Body of pancreas (tissue), 4 donors: ENCODE measurements around the gene DNMT3A. TPM values are rescaled to one million over a fixed set of nuclear protein-coding genes. Genes with fewer than 3 reads are reported as not detected.

Experiments
- ATAC-seq: fragments of 150-250 bp; one replicate; pipeline ENCODE4 v1.9.1; 2016
- DNase-seq, 4 donors: peaks; one replicate each; pipeline ENCODE4 v3.0.0-alpha.2; 2019
- H3K27ac ChIP-seq, 4 donors: fragments of 200-600 bp; sonication (generic); 1 replicate in 3 of 4; 2 replicates in 1 of 4; pipeline versions ENCODE4 v1.5.1 to v1.6.1; 2016 to 2019; ENCODE audit warnings: mild to moderate bottlenecking in 1 of 4, mixed read lengths in 1 of 4, moderate library complexity in 1 of 4
- H3K27me3 ChIP-seq, 2 donors: fragments of 200-600 bp; sonication (generic); one replicate each; pipeline ENCODE4 v1.6.0; 2016; ENCODE audit warnings: mild to moderate bottlenecking in 1 of 2
- H3K36me3 ChIP-seq, 2 donors: fragments of 200-600 bp; sonication (generic); replicated peaks in 1 of 2; 2 replicates each; pipeline ENCODE4 v1.5.1; 2016; ENCODE audit warnings: low read depth in 2 of 2; ENCODE audit not compliant: insufficient read depth in 1 of 2
- H3K4me1 ChIP-seq: fragments of 200-600 bp; sonication (generic); one replicate; pipeline ENCODE4 v1.6.0; 2016
- H3K4me3 ChIP-seq, 2 donors: fragments of 200-600 bp; sonication (generic); 1 replicate in 1 of 2; 2 replicates in 1 of 2; pipeline ENCODE4 v1.5.1; 2016 to 2019
- H3K9me3 ChIP-seq, 3 donors: fragments of 200-600 bp; sonication (generic); 1 replicate in 2 of 3; 2 replicates in 1 of 3; pipeline ENCODE4 v1.5.1; 2016
- POLR2A ChIP-seq, 3 donors: fragments of 450-650 bp; IDR thresholded peaks; one replicate each; pipeline ENCODE4 v1.6.1; 2016; ENCODE audit warnings: antibody characterized with exemption in 3 of 3, mild to moderate bottlenecking in 2 of 3
- WGBS, 2 donors: methylation state at CpG; one replicate each; pipeline ENCODE4 v1.1.5; 2017; 5-methylcytosine and 5-hydroxymethylcytosine counted together
- intact Hi-C: fragments of 100-400 bp; cut with DNase I; formaldehyde crosslinking; loops from one replicate; pipeline ENCODE4 v1.15.1; 2023
- total RNA-seq, 2 donors: library from RNA; depleted of rRNA; stranded (reverse); fragments of >200 nt; gene quantifications; one replicate each; pipeline ENCODE4 v1.1.0, GENCODE V29; 2016
- TF ChIP-seq, protein P1 (sequence below), 7 experiments: fragments of 450-650 bp in 4 of 7; fragments of 200-600 bp in 3 of 7; sonication (generic) in 3 of 7; IDR thresholded peaks; one replicate each; pipeline ENCODE4 v1.5.1; 2016 to 2019; ENCODE audit warnings: antibody characterized with exemption in 7 of 7

The DNMT3A gene
- total RNA-seq, 2 donors from 2014 or later = 18.7 to 27.4 TPM

DNA sequence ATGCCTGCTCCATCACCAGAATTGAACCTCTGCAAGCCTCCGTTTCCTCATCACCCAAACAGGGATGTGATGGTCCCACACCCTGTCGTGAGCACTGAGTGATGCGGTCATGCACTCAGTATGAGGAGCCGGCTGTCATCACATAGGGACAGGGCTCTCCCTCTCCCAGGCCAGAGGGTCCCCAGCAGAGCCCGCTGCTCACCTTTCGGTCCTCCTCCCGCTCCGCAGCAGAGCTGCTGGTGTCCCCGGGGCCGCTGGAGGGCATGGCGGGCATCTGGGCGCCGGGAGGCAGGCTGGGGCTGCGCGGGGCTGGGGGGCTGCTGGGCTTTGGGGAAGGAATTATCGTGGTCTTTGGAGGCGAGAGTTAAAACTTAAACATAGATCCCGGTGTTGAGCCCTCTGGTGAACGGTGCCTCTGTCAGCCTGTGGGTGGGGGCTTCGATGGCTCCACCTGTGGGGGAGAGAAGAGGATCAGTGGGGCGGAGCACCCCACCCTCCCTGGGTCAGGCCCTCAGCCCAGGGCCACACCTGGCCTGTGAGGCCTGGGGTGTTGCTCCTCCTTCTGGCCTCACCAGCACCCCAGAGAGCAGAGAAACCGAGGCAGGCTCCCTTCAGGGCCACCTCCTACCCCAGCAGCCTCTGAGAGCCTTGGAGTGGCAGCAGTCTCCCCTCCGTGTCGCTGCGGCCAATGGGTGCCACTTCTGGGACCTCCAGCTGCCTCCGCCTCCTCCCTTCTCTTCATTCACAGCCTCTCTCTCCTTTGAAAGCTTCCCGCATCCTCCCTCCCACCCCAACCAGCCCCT is 27.8 kb downstream of the DNMT3A start:
- no peak for ATAC-seq
- Histone ChIP-seq H3K4me3 (no peak overlapping the region), H3K9me3 (no peaks in the 10 kb centered on the region), H3K36me3 (no peaks in the 10 kb centered on the region), H3K4me1 (peaks cover 68% of the 10 kb centered on the region), H3K27me3 (no peaks in the 10 kb centered on the region), H3K27ac (peak overlapping the region in 3 of 4 donors; percentile 45 to 59 (median 51))
- intact Hi-C loops = no loop called here
- DNase-seq = no peak
- TF ChIP-seq POLR2A (IDR thresholded peaks at IDR 0.05) = no peak
- TF ChIP-seq, protein P1, sequence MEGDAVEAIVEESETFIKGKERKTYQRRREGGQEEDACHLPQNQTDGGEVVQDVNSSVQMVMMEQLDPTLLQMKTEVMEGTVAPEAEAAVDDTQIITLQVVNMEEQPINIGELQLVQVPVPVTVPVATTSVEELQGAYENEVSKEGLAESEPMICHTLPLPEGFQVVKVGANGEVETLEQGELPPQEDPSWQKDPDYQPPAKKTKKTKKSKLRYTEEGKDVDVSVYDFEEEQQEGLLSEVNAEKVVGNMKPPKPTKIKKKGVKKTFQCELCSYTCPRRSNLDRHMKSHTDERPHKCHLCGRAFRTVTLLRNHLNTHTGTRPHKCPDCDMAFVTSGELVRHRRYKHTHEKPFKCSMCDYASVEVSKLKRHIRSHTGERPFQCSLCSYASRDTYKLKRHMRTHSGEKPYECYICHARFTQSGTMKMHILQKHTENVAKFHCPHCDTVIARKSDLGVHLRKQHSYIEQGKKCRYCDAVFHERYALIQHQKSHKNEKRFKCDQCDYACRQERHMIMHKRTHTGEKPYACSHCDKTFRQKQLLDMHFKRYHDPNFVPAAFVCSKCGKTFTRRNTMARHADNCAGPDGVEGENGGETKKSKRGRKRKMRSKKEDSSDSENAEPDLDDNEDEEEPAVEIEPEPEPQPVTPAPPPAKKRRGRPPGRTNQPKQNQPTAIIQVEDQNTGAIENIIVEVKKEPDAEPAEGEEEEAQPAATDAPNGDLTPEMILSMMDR (IDR thresholded peaks at IDR 0.05) = no peak
- WGBS, 2 donors = 91 to 92% methylated on average over 12 to 27 of the region's 27 CpGs

DNA sequence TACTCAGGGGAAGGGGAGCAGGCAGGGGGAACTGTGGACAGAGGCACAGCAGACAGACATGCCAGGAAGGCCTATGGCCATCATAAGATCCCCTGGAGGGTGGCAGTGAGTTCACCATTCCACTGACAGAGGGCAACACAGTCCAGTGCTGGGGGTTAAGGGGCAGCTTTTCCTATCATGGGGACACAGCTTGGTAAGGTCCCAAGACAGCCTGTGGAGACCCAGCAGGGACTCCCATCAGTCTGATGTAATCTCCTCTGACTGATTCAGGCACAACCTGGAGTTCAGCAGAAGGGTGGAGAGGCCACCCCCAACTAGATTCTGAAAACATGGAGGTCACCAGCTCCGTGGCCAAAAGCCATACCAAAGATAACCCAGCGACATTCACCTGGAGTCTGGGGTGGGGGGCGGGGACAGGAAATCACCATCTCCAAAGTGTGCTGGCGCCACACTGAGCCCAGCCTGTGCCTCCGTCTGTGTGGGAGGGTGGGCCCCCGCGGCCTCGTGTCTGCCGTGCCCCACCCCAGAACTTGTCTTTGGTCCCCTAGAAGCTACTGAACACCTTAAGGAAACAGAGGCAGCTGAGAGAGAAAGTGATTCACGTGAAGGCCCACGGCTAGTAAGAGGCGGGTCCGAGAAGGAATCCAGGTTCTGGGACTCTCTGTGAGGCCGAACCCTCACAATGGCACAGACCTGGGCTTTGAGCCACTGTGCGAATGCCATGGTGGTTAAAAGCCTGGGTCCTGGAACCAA is 28.6 kb downstream of the DNMT3A start:
- H3K27me3 ChIP-seq = no peaks in the 10 kb centered on the region
- H3K27ac ChIP-seq = peak overlapping the region in 3 of 4 donors; percentile 61 to 81 (median 74)
- no peaks in the 10 kb centered on the region for H3K36me3 ChIP-seq
- WGBS, 2 donors = 83 to 90% methylated on average over 10 to 15 of the region's 15 CpGs
- TF ChIP-seq POLR2A (IDR thresholded peaks at IDR 0.05) = no peak
- TF ChIP-seq, protein P1 (IDR thresholded peaks at IDR 0.05) = no peak
- ATAC-seq (no peak), DNase-seq (no peak)
- intact Hi-C loops = no loop called here
- peaks cover 69% of the 10 kb centered on the region for H3K4me1 ChIP-seq
- no peak overlapping the region for H3K4me3 ChIP-seq
- H3K9me3 ChIP-seq = no peaks in the 10 kb centered on the region

GRCh38 chr2:25311865-25312575 is 29.7 kb downstream of the DNMT3A start:
- Histone ChIP-seq H3K9me3 (no peaks in the 10 kb centered on the region), H3K36me3 (no peaks in the 10 kb centered on the region), H3K27ac (peak overlapping the region; percentile 20 to 81 (median 68)), H3K4me3 (no peak overlapping the region), H3K27me3 (no peaks in the 10 kb centered on the region), H3K4me1 (peaks cover 69% of the 10 kb centered on the region)
- ATAC-seq (peak; percentile 45), DNase-seq (peak; percentile 75 to 85 (median 78))
- TF ChIP-seq POLR2A (IDR thresholded peaks at IDR 0.05) = no peak
- TF ChIP-seq, protein P1 (IDR thresholded peaks at IDR 0.05) = no peak
- intact Hi-C loops = no loop called here
- WGBS, 2 donors = 31 to 39% methylated on average over 5 to 22 of the region's 23 CpGs

DNA sequence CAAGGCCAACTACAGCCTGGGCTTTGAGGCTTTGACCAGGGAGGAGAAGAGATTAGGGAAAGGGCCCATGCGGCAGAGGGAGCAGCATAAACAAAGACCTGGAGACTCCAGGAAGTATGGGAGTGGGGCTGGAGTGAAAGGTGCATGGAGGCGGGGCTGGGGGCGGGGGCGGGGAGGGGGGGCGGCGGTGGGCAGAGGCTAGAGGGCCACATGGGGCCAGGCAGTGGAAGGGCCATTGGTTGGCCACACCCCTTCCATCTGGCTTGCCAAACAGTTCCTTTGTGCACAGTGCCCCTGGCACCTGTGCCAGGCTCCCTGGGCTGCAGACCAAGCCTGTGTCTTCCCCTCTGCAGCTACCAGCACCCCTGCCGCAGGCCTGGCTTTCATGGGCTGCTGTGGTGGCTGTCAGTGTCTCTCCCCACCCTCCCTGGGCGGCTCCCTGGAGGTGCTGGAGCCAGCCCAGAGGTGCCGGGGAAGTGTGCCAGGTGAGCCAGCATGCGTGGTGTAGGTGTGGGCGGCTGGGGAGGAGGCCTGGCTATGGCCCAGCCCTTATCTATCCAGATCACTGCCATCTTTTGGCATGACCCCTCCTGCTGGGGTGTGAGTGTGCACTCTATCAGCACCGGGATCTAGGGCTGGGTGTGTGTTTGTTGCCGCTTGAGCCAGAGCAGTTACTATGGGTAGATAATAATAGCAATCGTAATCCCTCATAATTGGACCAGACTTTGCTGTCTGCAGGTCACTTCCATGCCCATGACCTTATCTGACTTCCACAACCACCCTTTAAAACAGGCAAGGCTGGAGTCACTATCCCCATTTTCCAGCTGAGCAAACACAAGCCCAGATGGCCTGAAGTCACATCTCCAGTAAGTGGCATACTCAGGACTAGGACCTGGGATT is 30.5 kb downstream of the DNMT3A start:
- DNase-seq (peak; percentile 86 to 91 (median 91)), ATAC-seq (peak; percentile 74)
- H3K27me3 ChIP-seq = no peaks in the 10 kb centered on the region
- H3K9me3 ChIP-seq = no peaks in the 10 kb centered on the region
- peaks cover 69% of the 10 kb centered on the region for H3K4me1 ChIP-seq
- intact Hi-C loops = no loop called here
- peak overlapping the region; percentile 40 to 81 (median 68) for H3K27ac ChIP-seq
- no peak overlapping the region for H3K4me3 ChIP-seq
- no peak for TF ChIP-seq POLR2A (IDR thresholded peaks at IDR 0.05)
- TF ChIP-seq, protein P1 (IDR thresholded peaks at IDR 0.05) = peak in 1 of 7 experiments; percentile 4
- WGBS, 2 donors = 6 to 14% methylated on average over 7 to 14 of the region's 14 CpGs
- H3K36me3 ChIP-seq = no peaks in the 10 kb centered on the region
